K562 (cell line): ENCODE data around the gene NTF4. TPM values are rescaled to one million over a fixed set of nuclear protein-coding genes. Genes with fewer than 3 reads are reported as not detected.

Source experiments
- ATAC-seq: fragments of 200-7000 bp; cut with Tn5 transposase; 3 replicates; pipeline ENCODE4 v1.9.1; 2020; ENCODE audit warnings: moderate library complexity
- BruUV-seq: library from RNA; stranded (reverse); fragments of 400-500 nt; replicated peaks from 2 replicates; lab custom pipeline; 2021; lab: Mats Ljungman, UMichigan
- CTCF ChIA-PET: fragments of 300-600 bp; formaldehyde crosslinking; extraction: SDS; loops from one replicate; lab custom pipeline; 2021; ENCODE audit warnings: low intra/inter-chr PET ratio; lab: Yijun Ruan, JAX
- POLR2A ChIA-PET: fragments of 300-600, 350-650 bp; sonication (Branson Sonifier 250); formaldehyde crosslinking; extraction: SDS; loops from one replicate; lab custom pipeline; 2021; ENCODE audit warnings: antibody characterized with exemption, inconsistent platforms; lab: Yijun Ruan, JAX
- DNase-seq, 4 experiments: peaks; one replicate each; pipeline versions ENCODE4 v3.0.0 to v3.0.0-alpha.2; 2011 to 2018; ENCODE audit warnings: low spot score in 3 of 4, mixed read lengths in 3 of 4; ENCODE audit errors: extremely low read depth in 1 of 4
- FAIRE-seq: peaks from 2 replicates; lab custom pipeline; 2011; peaks lifted over from hg19 to GRCh38; lab: Jason Lieb, UNC
- H2AFZ ChIP-seq: 2 replicates; pipeline ENCODE4 v1.6.0; 2011; ENCODE audit warnings: low read depth, low read length, control low read depth, inconsistent platforms
- H3K27ac ChIP-seq: fragments of 200-600 bp; 3 replicates; pipeline ENCODE4 v1.8.0; 2011; ENCODE audit warnings: low read depth, mild to moderate bottlenecking, control low read depth, inconsistent platforms, low read length, moderate library complexity, mixed read lengths; ENCODE audit errors: extremely low read depth
- H3K27me3 ChIP-seq, 2 experiments: fragments of 300-600 bp in 1 of 2; 2 replicates in 1 of 2; 3 replicates in 1 of 2; pipeline versions ENCODE4 v1.6.0 to v1.8.0; 2011; ENCODE audit warnings: inconsistent platforms in 2 of 2, low read length in 2 of 2, mild to moderate bottlenecking in 1 of 2, mixed read lengths in 1 of 2, moderate library complexity in 1 of 2; ENCODE audit not compliant: control insufficient read depth in 2 of 2, insufficient read depth in 2 of 2
- H3K36me3 ChIP-seq: fragments of 300-600 bp; 3 replicates; pipeline ENCODE4 v1.8.0; 2011; ENCODE audit warnings: mild to moderate bottlenecking, low read length, inconsistent platforms; ENCODE audit not compliant: control insufficient read depth, insufficient read depth
- H3K4me1 ChIP-seq, 2 experiments: fragments of 200-600 bp in 1 of 2; replicated peaks in 1 of 2; 2 replicates in 1 of 2; 3 replicates in 1 of 2; pipeline versions ENCODE4 v1.5.1 to v1.8.0; 2011; ENCODE audit warnings: inconsistent platforms in 2 of 2, low read length in 2 of 2, mild to moderate bottlenecking in 1 of 2, mixed read lengths in 1 of 2, moderate library complexity in 1 of 2; ENCODE audit not compliant: control insufficient read depth in 2 of 2, insufficient read depth in 2 of 2
- H3K4me2 ChIP-seq: 2 replicates; pipeline ENCODE4 v1.6.1; 2011; ENCODE audit warnings: low read length, control low read depth, inconsistent platforms, mixed read lengths; ENCODE audit not compliant: insufficient read depth
- H3K4me3 ChIP-seq: fragments of 200-600 bp; sonication (generic), shearing (Covaris generic); 2 replicates; pipeline ENCODE4 v1.5.1; 2016; ENCODE audit warnings: control low read depth, inconsistent platforms
- H3K79me2 ChIP-seq: fragments of 200-600 bp; 3 replicates; pipeline ENCODE4 v1.8.0; 2011; ENCODE audit warnings: low read length, inconsistent platforms; ENCODE audit not compliant: control insufficient read depth, insufficient read depth
- H3K9ac ChIP-seq, 2 experiments: 2 replicates each; pipeline versions ENCODE4 v1.6.0 to v1.6.1; 2011; ENCODE audit warnings: low read depth in 2 of 2, low read length in 2 of 2, control low read depth in 1 of 2, inconsistent platforms in 1 of 2, mild to moderate bottlenecking in 1 of 2, mixed read lengths in 1 of 2; ENCODE audit not compliant: insufficient read depth in 1 of 2
- H3K9me1 ChIP-seq: one replicate; pipeline ENCODE4 v1.6.0; 2011; ENCODE audit warnings: inconsistent platforms, mild to moderate bottlenecking, low read length, moderate library complexity; ENCODE audit not compliant: control insufficient read depth, insufficient read depth
- H3K9me3 ChIP-seq: replicated peaks from 2 replicates; pipeline ENCODE4 v1.5.1; 2011; ENCODE audit warnings: low read depth, low read length, inconsistent platforms; ENCODE audit not compliant: control insufficient read depth, insufficient read depth
- H4K20me1 ChIP-seq: replicated peaks from 2 replicates; pipeline ENCODE4 v1.6.1; 2011; ENCODE audit warnings: low read length, inconsistent platforms, mixed read lengths; ENCODE audit not compliant: control insufficient read depth, insufficient read depth
- BRD4 ChIP-seq: fragments of 200-600 bp; sonication (generic); IDR thresholded peaks from 2 replicates; pipeline ENCODE4 v1.6.1; 2017; ENCODE audit warnings: inconsistent platforms
- CREB3 ChIP-seq: fragments of 450-650 bp; conservative IDR thresholded peaks from 2 replicates; pipeline ENCODE4 v1.6.1; 2016; ENCODE audit warnings: missing genetic modification characterization, low read depth, mild to moderate bottlenecking, missing compliant biosample characterization, moderate library complexity
- JUND ChIP-seq, 2 experiments: IDR thresholded peaks; 2 replicates in 1 of 2; 3 replicates in 1 of 2; pipeline ENCODE4 v1.6.1; 2011; ENCODE audit warnings: borderline replicate concordance in 2 of 2, low read depth in 2 of 2, low read length in 2 of 2, improper control_type of control experiment in 1 of 2, missing biosample characterization in 1 of 2, missing genetic modification characterization in 1 of 2, missing genetic modification reagents in 1 of 2
- NFE2 ChIP-seq: IDR thresholded peaks from 2 replicates; pipeline ENCODE4 v1.6.1; 2014; ENCODE audit warnings: antibody characterized with exemption, low read depth
- NFIC ChIP-seq: fragments of 450-650 bp; IDR thresholded peaks from 2 replicates; pipeline ENCODE4 v1.6.1; 2017; ENCODE audit warnings: mild to moderate bottlenecking, inconsistent platforms
- NFRKB ChIP-seq: fragments of 450-650 bp; IDR thresholded peaks from 2 replicates; pipeline ENCODE4 v1.6.1; 2016; ENCODE audit warnings: low read depth
- PHF20 ChIP-seq: fragments of 450-650 bp; IDR thresholded peaks from 2 replicates; pipeline ENCODE4 v1.6.1; 2018; ENCODE audit not compliant: partially characterized antibody
- TGIF2 ChIP-seq: sonication (generic); formaldehyde crosslinking; IDR thresholded peaks from 2 replicates; pipeline ENCODE4 v1.8.1; 2022; ENCODE audit warnings: mild to moderate bottlenecking, missing genetic modification reagents, moderate library complexity
- XRCC4 ChIP-seq: IDR thresholded peaks from one replicate; pipeline ENCODE4 v1.6.1; 2011; ENCODE audit not compliant: insufficient read depth, insufficient read length; ENCODE audit errors: extremely low read depth
- ZNF282 ChIP-seq: sonication (generic); formaldehyde crosslinking; IDR thresholded peaks from 2 replicates; pipeline ENCODE4 v1.8.1; 2023; ENCODE audit warnings: missing genetic modification reagents
- ZNF717 ChIP-seq: fragments of 250-450 bp; sonication (Bioruptor Pico); IDR thresholded peaks from 2 replicates; pipeline ENCODE4 v1.5.0; 2021
- WGBS: fragments of 100-300 bp; shearing (Covaris generic); methylation state at CpG from one replicate; pipeline ENCODE4 v1.1.6; 2016; ENCODE audit warnings: low coverage, mixed read lengths; ENCODE audit not compliant: insufficient coverage; ENCODE audit errors: missing lambda C conversion rate; 5-methylcytosine and 5-hydroxymethylcytosine counted together
- in situ Hi-C: fragments of 300-500 bp; cut with MboI; formaldehyde crosslinking; loops from 4 replicates; pipeline ENCODE4 v1.15.0; 2018; ENCODE audit warnings: inconsistent platforms, mixed read lengths
- intact Hi-C: fragments of 100-400 bp; cut with micrococcal nuclease; formaldehyde crosslinking; loops from 2 replicates; pipeline ENCODE4 v1.14.2; 2022
- polyA plus RNA-seq, 8 experiments: library from polyadenylated mRNA; depleted of rRNA in 4 of 8; stranded (reverse) in 5 of 8; unstranded in 3 of 8; fragments of >200 nt; fragmentation: Nextera tagmentation in 2 of 8; fragmentation: Illumina TruSeq in 1 of 8; extraction: Ambion mirVana in 2 of 8; extraction: Trizol in 1 of 8; gene quantifications; 2 replicates each; pipeline versions ENCODE4 v1.2.1 to v1.2.3, GENCODE V29; 2011 to 2014; ENCODE audit warnings: inconsistent platforms in 1 of 8, missing spikeins in 1 of 8
- total RNA-seq, 7 experiments: library from RNA; depleted of rRNA in 6 of 7; stranded (reverse); fragments of >200 nt in 6 of 7; fragmentation: Illumina TruSeq in 2 of 7; extraction: Trizol in 2 of 7; gene quantifications; 2 replicates each; pipeline versions ENCODE4 v1.2.1 to v1.2.3, GENCODE V29; 2011 to 2021; ENCODE audit warnings: low replicate concordance in 1 of 7
- TF ChIP-seq, protein P1 (sequence below): sonication (generic); formaldehyde crosslinking; IDR thresholded peaks from 2 replicates; pipeline ENCODE4 v1.8.0; 2022; ENCODE audit warnings: mild to moderate bottlenecking, low read depth, missing genetic modification reagents
- TF ChIP-seq, protein P2 (sequence below): sonication (generic); formaldehyde crosslinking; IDR thresholded peaks from 2 replicates; pipeline ENCODE4 v1.8.0; 2022; ENCODE audit warnings: mild to moderate bottlenecking, missing genetic modification reagents
- TF ChIP-seq, protein P3 (sequence below): sonication (generic); formaldehyde crosslinking; IDR thresholded peaks from 2 replicates; pipeline ENCODE4 v1.8.0; 2022; ENCODE audit warnings: missing genetic modification reagents, mild to moderate bottlenecking, borderline replicate concordance

The NTF4 gene
- total and polyA plus RNA-seq, 9 of the 15 experiments (the other 6 are each of a cell fraction or from before 2014, with no cell fraction given) = not detected

DNA sequence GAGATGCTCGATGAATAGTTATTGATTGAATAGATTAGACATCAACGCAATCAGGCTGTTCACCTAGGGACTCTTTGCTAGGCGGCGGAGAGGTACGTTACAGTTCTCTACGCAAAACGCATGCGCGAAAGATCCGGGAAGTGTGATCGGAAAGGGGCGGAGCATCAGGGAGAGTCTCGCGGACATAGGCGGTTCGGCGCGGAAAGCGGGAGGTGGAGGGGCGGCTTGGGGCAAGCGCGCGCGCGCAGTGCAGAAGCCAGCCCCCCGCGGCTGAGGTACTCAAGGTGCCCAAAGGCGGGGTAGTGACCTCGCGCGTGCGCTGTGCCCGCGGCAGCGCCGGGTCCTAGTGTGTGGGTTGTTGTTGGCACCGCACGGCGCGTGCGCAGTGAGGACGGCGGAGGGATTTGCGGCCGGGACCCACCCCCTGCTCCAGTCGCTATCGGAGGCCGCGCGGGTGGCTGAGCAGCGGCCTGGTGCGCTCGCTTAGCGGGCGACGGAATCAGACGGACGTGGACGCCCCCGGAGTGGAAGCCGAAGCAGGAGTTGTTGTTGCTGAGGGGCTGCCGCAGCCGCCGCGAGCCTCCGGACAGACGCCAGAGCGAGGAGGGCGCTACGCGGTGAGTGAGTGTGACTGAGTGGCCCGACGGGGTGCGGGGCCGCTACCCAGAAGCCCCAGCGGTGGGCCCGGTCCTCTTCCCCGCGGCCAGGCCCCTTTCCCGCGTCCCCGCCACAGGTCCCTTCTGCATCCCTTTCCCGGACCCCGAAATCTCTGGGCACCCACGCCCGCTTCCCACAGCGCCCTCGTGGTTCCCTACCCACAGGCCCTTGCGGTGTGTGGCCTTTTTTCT, 20.6 kb upstream of the NTF4 start, which contains the start of gene SNRNP70:
Gene SNRNP70 (plus strand): TSS at position 432 of the 848 bp plus-strand sequence. CDS start 964 bp downstream, outside the sequence.
- H3K79me2 ChIP-seq = peaks cover 51% of the 10 kb centered on the region
- peak within 1 kb of the TSS; percentile 94 to 98 for H3K9ac ChIP-seq
- WGBS = 1% methylated on average over 76 of the region's 89 CpGs
- H3K27ac ChIP-seq = peak within 1 kb of the TSS; percentile 94
- intact Hi-C loops (no loop called here), in situ Hi-C loops (no loop called here)
- peak within 1 kb of the TSS; percentile 95 for H2AFZ ChIP-seq
- peaks cover 34% of the 10 kb centered on the region for H3K36me3 ChIP-seq
- no peaks in the 10 kb centered on the region for H3K9me3 ChIP-seq
- ATAC-seq = peak; percentile 96
- peak; percentile 96 for FAIRE-seq
- peak within 1 kb of the TSS; percentile 92 for H3K4me2 ChIP-seq
- BruUV-seq = no TSS peak
- peak within 1 kb of the TSS; percentile 77 for H3K4me3 ChIP-seq
- H3K4me1 ChIP-seq = peaks cover 13 to 43% of the 10 kb centered on the region in 2 experiments; a peak in 4 of 5 replicates
- CTCF ChIA-PET = interaction anchor here (0.6 kb wide), 1 partner anchor 74 kb away, joined by 3 read pairs; no protein-coding TSS in a partner anchor
- POLR2A ChIA-PET = interaction anchor here (0.6 to 2.1 kb wide), 2 partner anchors 10 to 25 kb away, joined by 3 to 6 read pairs; no protein-coding TSS in a partner anchor
- peak; percentile 99 for DNase-seq
- no peaks in the 10 kb centered on the region for H3K9me1 ChIP-seq
- no peaks in the 10 kb centered on the region for H3K27me3 ChIP-seq
- H4K20me1 ChIP-seq = peaks cover 26% of the 10 kb centered on the region
- no peak for TF ChIP-seq XRCC4
- peak; percentile 17; the same call in 1 of the 2 replicates for TF ChIP-seq NFRKB
- peak; percentile 68; the same call in 1 of the 2 replicates for TF ChIP-seq BRD4
- TF ChIP-seq ZNF717 (CRISPR knock-in tag) = no peak
- no peak; the same call in none of the 2 replicates for TF ChIP-seq JUND (IDR thresholded peaks at IDR 0.05; ENCODE audit: borderline replicate concordance, low read depth, low read length)
- TF ChIP-seq JUND (tag; IDR thresholded peaks at IDR 0.05; ENCODE audit: borderline replicate concordance, low read depth, low read length) = no peak; the same call in 2 of the 3 replicates
- no peak; the same call in 1 of the 2 replicates for TF ChIP-seq ZNF282 (CRISPR knock-in tag)
- TF ChIP-seq TGIF2 (CRISPR knock-in tag) = no peak
- 0 out of 2 replicates have a peak, but pooled peaks have one; percentile 60 for TF ChIP-seq CREB3 (tag)
- TF ChIP-seq, protein P1, sequence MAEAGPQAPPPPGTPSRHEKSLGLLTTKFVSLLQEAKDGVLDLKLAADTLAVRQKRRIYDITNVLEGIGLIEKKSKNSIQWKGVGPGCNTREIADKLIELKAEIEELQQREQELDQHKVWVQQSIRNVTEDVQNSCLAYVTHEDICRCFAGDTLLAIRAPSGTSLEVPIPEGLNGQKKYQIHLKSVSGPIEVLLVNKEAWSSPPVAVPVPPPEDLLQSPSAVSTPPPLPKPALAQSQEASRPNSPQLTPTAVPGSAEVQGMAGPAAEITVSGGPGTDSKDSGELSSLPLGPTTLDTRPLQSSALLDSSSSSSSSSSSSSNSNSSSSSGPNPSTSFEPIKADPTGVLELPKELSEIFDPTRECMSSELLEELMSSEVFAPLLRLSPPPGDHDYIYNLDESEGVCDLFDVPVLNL = peak; percentile 19; the same call in 1 of the 2 replicates
- TF ChIP-seq PHF20 = peak; percentile 80
- TF ChIP-seq, protein P2, sequence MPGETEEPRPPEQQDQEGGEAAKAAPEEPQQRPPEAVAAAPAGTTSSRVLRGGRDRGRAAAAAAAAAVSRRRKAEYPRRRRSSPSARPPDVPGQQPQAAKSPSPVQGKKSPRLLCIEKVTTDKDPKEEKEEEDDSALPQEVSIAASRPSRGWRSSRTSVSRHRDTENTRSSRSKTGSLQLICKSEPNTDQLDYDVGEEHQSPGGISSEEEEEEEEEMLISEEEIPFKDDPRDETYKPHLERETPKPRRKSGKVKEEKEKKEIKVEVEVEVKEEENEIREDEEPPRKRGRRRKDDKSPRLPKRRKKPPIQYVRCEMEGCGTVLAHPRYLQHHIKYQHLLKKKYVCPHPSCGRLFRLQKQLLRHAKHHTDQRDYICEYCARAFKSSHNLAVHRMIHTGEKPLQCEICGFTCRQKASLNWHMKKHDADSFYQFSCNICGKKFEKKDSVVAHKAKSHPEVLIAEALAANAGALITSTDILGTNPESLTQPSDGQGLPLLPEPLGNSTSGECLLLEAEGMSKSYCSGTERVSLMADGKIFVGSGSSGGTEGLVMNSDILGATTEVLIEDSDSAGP (CRISPR knock-in tag) = peak; percentile 64; the same call in 1 of the 2 replicates
- peak; percentile 95 for TF ChIP-seq NFIC
- TF ChIP-seq NFE2 = no peak; the same call in 1 of the 2 replicates
- TF ChIP-seq, protein P3, sequence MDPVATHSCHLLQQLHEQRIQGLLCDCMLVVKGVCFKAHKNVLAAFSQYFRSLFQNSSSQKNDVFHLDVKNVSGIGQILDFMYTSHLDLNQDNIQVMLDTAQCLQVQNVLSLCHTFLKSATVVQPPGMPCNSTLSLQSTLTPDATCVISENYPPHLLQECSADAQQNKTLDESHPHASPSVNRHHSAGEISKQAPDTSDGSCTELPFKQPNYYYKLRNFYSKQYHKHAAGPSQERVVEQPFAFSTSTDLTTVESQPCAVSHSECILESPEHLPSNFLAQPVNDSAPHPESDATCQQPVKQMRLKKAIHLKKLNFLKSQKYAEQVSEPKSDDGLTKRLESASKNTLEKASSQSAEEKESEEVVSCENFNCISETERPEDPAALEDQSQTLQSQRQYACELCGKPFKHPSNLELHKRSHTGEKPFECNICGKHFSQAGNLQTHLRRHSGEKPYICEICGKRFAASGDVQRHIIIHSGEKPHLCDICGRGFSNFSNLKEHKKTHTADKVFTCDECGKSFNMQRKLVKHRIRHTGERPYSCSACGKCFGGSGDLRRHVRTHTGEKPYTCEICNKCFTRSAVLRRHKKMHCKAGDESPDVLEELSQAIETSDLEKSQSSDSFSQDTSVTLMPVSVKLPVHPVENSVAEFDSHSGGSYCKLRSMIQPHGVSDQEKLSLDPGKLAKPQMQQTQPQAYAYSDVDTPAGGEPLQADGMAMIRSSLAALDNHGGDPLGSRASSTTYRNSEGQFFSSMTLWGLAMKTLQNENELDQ (CRISPR knock-in tag) = no peak
